Fibroblast of lung (primary cell): ENCODE results near the gene ST6GALNAC3. TPM values are rescaled to one million over a fixed set of nuclear protein-coding genes. Genes with fewer than 3 reads are reported as not detected.

ENCODE experiments used
- DNase-seq, 2 donors: peaks; one replicate each; pipeline versions ENCODE4 v3.0.0 to v3.0.0-alpha.2; 2010; ENCODE audit warnings: low read depth in 2 of 2
- H2AFZ ChIP-seq: 2 replicates; pipeline ENCODE4 v1.5.1; 2012; ENCODE audit warnings: low read length, control low read depth, inconsistent platforms
- H3K27ac ChIP-seq: 2 replicates; pipeline ENCODE4 v1.5.1; 2011; ENCODE audit warnings: low read length, control low read depth; ENCODE audit not compliant: insufficient read depth
- H3K27me3 ChIP-seq: 2 replicates; pipeline ENCODE4 v1.5.1; 2011; ENCODE audit warnings: mild to moderate bottlenecking, low read length; ENCODE audit not compliant: control insufficient read depth, insufficient read depth
- H3K36me3 ChIP-seq: 2 replicates; pipeline ENCODE4 v1.5.1; 2011; ENCODE audit warnings: low read length; ENCODE audit not compliant: control insufficient read depth, insufficient read depth
- H3K4me1 ChIP-seq: 2 replicates; pipeline ENCODE4 v1.5.1; 2011; ENCODE audit warnings: low read length; ENCODE audit not compliant: control insufficient read depth, insufficient read depth; ENCODE audit errors: extremely low read depth
- H3K4me2 ChIP-seq: 2 replicates; pipeline ENCODE4 v1.5.1; 2011; ENCODE audit warnings: low read length, control low read depth; ENCODE audit not compliant: insufficient read depth; ENCODE audit errors: extremely low read depth
- H3K4me3 ChIP-seq, 4 experiments: fragments of 200-600 bp in 1 of 4; sonication (generic) in 1 of 4; replicated peaks in 1 of 4; 2 replicates each; pipeline ENCODE4 v1.5.1; 2011 to 2016; ENCODE audit warnings: low read length in 4 of 4, low read depth in 3 of 4, mild to moderate bottlenecking in 3 of 4, control low read depth in 2 of 4, inconsistent platforms in 1 of 4, mixed read lengths in 1 of 4; ENCODE audit not compliant: insufficient read depth in 1 of 4; ENCODE audit errors: control extremely low read depth in 1 of 4
- H3K79me2 ChIP-seq: 2 replicates; pipeline ENCODE4 v1.5.1; 2012; ENCODE audit warnings: mild to moderate bottlenecking, low read length, inconsistent platforms; ENCODE audit not compliant: control insufficient read depth, insufficient read depth
- H3K9ac ChIP-seq: 2 replicates; pipeline ENCODE4 v1.5.1; 2011; ENCODE audit warnings: mild to moderate bottlenecking, low read length, control low read depth; ENCODE audit not compliant: insufficient read depth
- H3K9me3 ChIP-seq: 2 replicates; pipeline ENCODE4 v1.5.1; 2012; ENCODE audit warnings: low read depth, low read length; ENCODE audit not compliant: control insufficient read depth, insufficient read depth
- H4K20me1 ChIP-seq: 2 replicates; pipeline ENCODE4 v1.5.1; 2011; ENCODE audit warnings: low read length; ENCODE audit not compliant: control insufficient read depth, insufficient read depth; ENCODE audit errors: extremely low read depth
- EZH2 ChIP-seq: IDR thresholded peaks from 2 replicates; pipeline ENCODE4 v1.5.1; 2012; ENCODE audit warnings: low read length, control low read depth, mild to moderate bottlenecking; ENCODE audit errors: missing control alignments
- polyA plus RNA-seq, 2 donors: library from polyadenylated mRNA; depleted of rRNA in 1 of 2; stranded (reverse) in 1 of 2; unstranded in 1 of 2; fragments of >200 nt; gene quantifications; 2 replicates each; pipeline ENCODE4 v1.2.1, GENCODE V29; 2011 to 2012; ENCODE audit warnings: missing spikeins in 1 of 2
- total RNA-seq: library from RNA; depleted of rRNA; stranded (reverse); fragments of >200 nt; gene quantifications from 2 replicates; pipeline ENCODE4 v1.2.1, GENCODE V29; 2014
- TF ChIP-seq, protein P1 (sequence below), 2 donors: IDR thresholded peaks in 1 of 2; conservative IDR thresholded peaks in 1 of 2; 1 replicate in 1 of 2; 2 replicates in 1 of 2; pipeline ENCODE4 v1.5.1; 2011 to 2012; ENCODE audit warnings: low read length in 2 of 2, control low read depth in 1 of 2, inconsistent platforms in 1 of 2, low read depth in 1 of 2, mild to moderate bottlenecking in 1 of 2

Gene ST6GALNAC3
- total and polyA plus RNA-seq, 2 donors (not counting 1 experiment from before 2014, with no cell fraction given): 0.34 to 0.66 TPM

GRCh38 chr1:76146184-76146583 is 71.6 kb downstream of the ST6GALNAC3 start:
- Histone ChIP-seq H3K4me1 (no peaks in the 10 kb centered on the region), H3K27me3 (no peaks in the 10 kb centered on the region), H3K4me2 (no peak overlapping the region), H4K20me1 (no peaks in the 10 kb centered on the region), H3K9ac (no peak overlapping the region), H3K9me3 (no peaks in the 10 kb centered on the region), H3K27ac (no peak overlapping the region), H3K4me3 (no peak overlapping the region), H3K36me3 (no peaks in the 10 kb centered on the region), H3K79me2 (no peaks in the 10 kb centered on the region), H2AFZ (no peak overlapping the region)
- DNase-seq: no peak
- TF ChIP-seq, protein P1, sequence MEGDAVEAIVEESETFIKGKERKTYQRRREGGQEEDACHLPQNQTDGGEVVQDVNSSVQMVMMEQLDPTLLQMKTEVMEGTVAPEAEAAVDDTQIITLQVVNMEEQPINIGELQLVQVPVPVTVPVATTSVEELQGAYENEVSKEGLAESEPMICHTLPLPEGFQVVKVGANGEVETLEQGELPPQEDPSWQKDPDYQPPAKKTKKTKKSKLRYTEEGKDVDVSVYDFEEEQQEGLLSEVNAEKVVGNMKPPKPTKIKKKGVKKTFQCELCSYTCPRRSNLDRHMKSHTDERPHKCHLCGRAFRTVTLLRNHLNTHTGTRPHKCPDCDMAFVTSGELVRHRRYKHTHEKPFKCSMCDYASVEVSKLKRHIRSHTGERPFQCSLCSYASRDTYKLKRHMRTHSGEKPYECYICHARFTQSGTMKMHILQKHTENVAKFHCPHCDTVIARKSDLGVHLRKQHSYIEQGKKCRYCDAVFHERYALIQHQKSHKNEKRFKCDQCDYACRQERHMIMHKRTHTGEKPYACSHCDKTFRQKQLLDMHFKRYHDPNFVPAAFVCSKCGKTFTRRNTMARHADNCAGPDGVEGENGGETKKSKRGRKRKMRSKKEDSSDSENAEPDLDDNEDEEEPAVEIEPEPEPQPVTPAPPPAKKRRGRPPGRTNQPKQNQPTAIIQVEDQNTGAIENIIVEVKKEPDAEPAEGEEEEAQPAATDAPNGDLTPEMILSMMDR (conservative IDR thresholded peaks at IDR 0.05 in 1 of 2, IDR thresholded peaks at IDR 0.05 in 1 of 2; ENCODE audit: low read depth in 1 of 2, low read length in 2 of 2): no peak
- TF ChIP-seq EZH2: no peak

- H3K36me3 ChIP-seq: no peaks in the 10 kb centered on the region
- no peaks in the 10 kb centered on the region for H4K20me1 ChIP-seq
- no peak overlapping the region for H3K9ac ChIP-seq
- H3K4me3 ChIP-seq: no peak overlapping the region
- H3K27me3 ChIP-seq: no peaks in the 10 kb centered on the region
- H3K4me2 ChIP-seq: no peak overlapping the region
- no peak for DNase-seq
- H3K4me1 ChIP-seq: no peaks in the 10 kb centered on the region
- no peaks in the 10 kb centered on the region for H3K9me3 ChIP-seq
- no peak for TF ChIP-seq EZH2
- TF ChIP-seq, protein P1 (conservative IDR thresholded peaks at IDR 0.05 in 1 of 2, IDR thresholded peaks at IDR 0.05 in 1 of 2; ENCODE audit: low read depth in 1 of 2, low read length in 2 of 2): no peak
- no peak overlapping the region for H2AFZ ChIP-seq
- H3K27ac ChIP-seq: no peak overlapping the region
- H3K79me2 ChIP-seq: no peaks in the 10 kb centered on the region
Measured at GRCh38 chr1:76147917-76148316, 73.4 kb downstream of the ST6GALNAC3 start.

DNA sequence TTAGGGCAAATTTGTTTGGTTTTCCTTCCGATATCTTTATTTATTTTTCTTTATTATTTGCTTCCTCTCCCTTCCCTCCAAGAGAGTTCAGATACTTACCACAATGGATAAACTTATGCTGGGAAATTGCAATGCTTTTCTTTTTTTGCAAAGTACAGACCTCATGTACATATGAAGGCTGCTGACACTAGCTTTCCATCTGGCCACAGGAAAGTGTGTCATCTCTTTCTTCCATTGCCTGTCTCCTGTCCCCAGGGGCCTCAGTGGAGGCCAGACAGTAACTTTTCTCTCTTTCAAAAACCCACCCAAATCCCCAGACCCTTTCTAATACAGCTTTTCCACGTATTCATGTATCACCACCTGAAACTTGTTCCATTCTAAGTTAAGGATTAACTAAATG is 73.9 kb downstream of the ST6GALNAC3 start:
- Histone ChIP-seq H3K4me3 (no peak overlapping the region), H3K4me1 (no peaks in the 10 kb centered on the region), H3K27ac (no peak overlapping the region), H3K4me2 (no peak overlapping the region), H2AFZ (no peak overlapping the region), H3K9me3 (no peaks in the 10 kb centered on the region), H3K79me2 (no peaks in the 10 kb centered on the region), H3K27me3 (no peaks in the 10 kb centered on the region), H3K9ac (no peak overlapping the region), H4K20me1 (no peaks in the 10 kb centered on the region), H3K36me3 (no peaks in the 10 kb centered on the region)
- DNase-seq: no peak
- TF ChIP-seq EZH2: no peak
- TF ChIP-seq, protein P1 (conservative IDR thresholded peaks at IDR 0.05 in 1 of 2, IDR thresholded peaks at IDR 0.05 in 1 of 2; ENCODE audit: low read depth in 1 of 2, low read length in 2 of 2): no peak
